Stomach smooth muscle (tissue), 2 donors: ENCODE results near the gene DHFR2.
"Not testable (repeated sequence)": the region's sequence is repeated elsewhere in the genome, so short reads cannot be mapped to it uniquely, and the experiment has no call there.

Experiments used
- H3K27ac ChIP-seq: one replicate; pipeline ENCODE4 v1.7.0; 2013; ENCODE audit warnings: mild to moderate bottlenecking, low read length, inconsistent platforms
- H3K27me3 ChIP-seq, 2 donors: one replicate each; pipeline ENCODE4 v1.7.0; 2013; ENCODE audit warnings: low read length in 2 of 2; ENCODE audit not compliant: insufficient read depth in 2 of 2, control insufficient read depth in 1 of 2
- H3K36me3 ChIP-seq, 2 donors: one replicate each; pipeline ENCODE4 v1.7.0; 2013; ENCODE audit warnings: low read length in 2 of 2; ENCODE audit not compliant: control insufficient read depth in 2 of 2, insufficient read depth in 2 of 2
- H3K4me1 ChIP-seq: one replicate; pipeline ENCODE4 v1.7.0; 2013; ENCODE audit warnings: low read length; ENCODE audit not compliant: control insufficient read depth, insufficient read depth
- H3K4me3 ChIP-seq, 2 donors: one replicate each; pipeline ENCODE4 v1.7.0; 2013; ENCODE audit warnings: low read length in 2 of 2
- H3K9ac ChIP-seq, 2 donors: one replicate each; pipeline ENCODE4 v1.7.0; 2013; ENCODE audit warnings: low read length in 2 of 2, mild to moderate bottlenecking in 1 of 2
- H3K9me3 ChIP-seq, 2 donors: one replicate each; pipeline ENCODE4 v1.7.0; 2013; ENCODE audit warnings: low read length in 2 of 2; ENCODE audit not compliant: control insufficient read depth in 2 of 2
- donor health status: healthy.
- donor health status: Pancreatic carcinoma.

Gene DHFR2

GRCh38 chr3:94083261-94083660 lies 20.5 kb upstream of the DHFR2 start:
- H3K9ac ChIP-seq: no peak overlapping the region
- H3K27me3 ChIP-seq: no peaks in the 10 kb centered on the region
- H3K4me1 ChIP-seq: no peaks in the 10 kb centered on the region
- H3K4me3 ChIP-seq: no peak overlapping the region
- no peaks in the 10 kb centered on the region for H3K9me3 ChIP-seq
- H3K36me3 ChIP-seq: peaks cover 10 to 20% of the 10 kb centered on the region in 2 donors
- H3K27ac ChIP-seq: no peak overlapping the region

- H3K27ac ChIP-seq: no peak overlapping the region
These were observed 19.7 kb upstream of the DHFR2 start for GRCh38 chr3:94082391-94082937.

GRCh38 chr3:94081884-94082283 lies 19.2 kb upstream of the DHFR2 start:
- Histone ChIP-seq H3K9ac (no peak overlapping the region), H3K36me3 (peaks cover 10 to 17% of the 10 kb centered on the region in 2 donors), H3K4me1 (no peaks in the 10 kb centered on the region), H3K27me3 (no peaks in the 10 kb centered on the region), H3K4me3 (no peak overlapping the region), H3K9me3 (no peaks in the 10 kb centered on the region), H3K27ac (no peak overlapping the region)

More at GRCh38 chr3:94082391-94082937, 19.7 kb upstream of the DHFR2 start:
- no peaks in the 10 kb centered on the region for H3K27me3 ChIP-seq
- no peak overlapping the region for H3K4me3 ChIP-seq
- H3K4me1 ChIP-seq: no peaks in the 10 kb centered on the region
- peaks cover 10 to 17% of the 10 kb centered on the region in 2 donors for H3K36me3 ChIP-seq
- H3K9ac ChIP-seq: no peak overlapping the region
- H3K9me3 ChIP-seq: no peaks in the 10 kb centered on the region

- not testable (repeated sequence) for H3K4me3 ChIP-seq, H3K27me3 ChIP-seq, H3K27ac ChIP-seq, H3K9ac ChIP-seq, H3K9me3 ChIP-seq, H3K4me1 ChIP-seq
- H3K36me3 ChIP-seq: peaks cover 14% of the 10 kb centered on the region in 2 donors
These were observed 17.8 kb upstream of the DHFR2 start for GRCh38 chr3:94080552-94080951.

GRCh38 chr3:94076055-94076454 lies 13.3 kb upstream of the DHFR2 start:
- no peaks in the 10 kb centered on the region for H3K9me3 ChIP-seq
- no peak overlapping the region for H3K9ac ChIP-seq
- no peak overlapping the region for H3K27ac ChIP-seq
- H3K4me1 ChIP-seq: no peaks in the 10 kb centered on the region
- no peak overlapping the region for H3K4me3 ChIP-seq
- H3K27me3 ChIP-seq: no peaks in the 10 kb centered on the region
- H3K36me3 ChIP-seq: peaks cover 0 to 10% of the 10 kb centered on the region in 2 donors

GRCh38 chr3:94071713-94072284 lies 9.1 kb upstream of the DHFR2 start:
- Histone ChIP-seq H3K27ac (no peak overlapping the region), H3K4me3 (no peak overlapping the region), H3K9me3 (no peaks in the 10 kb centered on the region), H3K36me3 (peaks cover 3 to 15% of the 10 kb centered on the region in 2 donors), H3K4me1 (no peaks in the 10 kb centered on the region), H3K27me3 (no peaks in the 10 kb centered on the region), H3K9ac (no peak overlapping the region)

- Histone ChIP-seq H3K4me3 (no peak overlapping the region), H3K4me1 (no peaks in the 10 kb centered on the region), H3K9me3 (no peaks in the 10 kb centered on the region), H3K27ac (no peak overlapping the region), H3K27me3 (no peaks in the 10 kb centered on the region), H3K9ac (no peak overlapping the region), H3K36me3 (peaks cover 5 to 9% of the 10 kb centered on the region in 2 donors)
These were observed 7.7 kb upstream of the DHFR2 start for GRCh38 chr3:94070341-94070911.

GRCh38 chr3:94069194-94069813 lies 6.6 kb upstream of the DHFR2 start:
- H3K4me3 ChIP-seq: no peak overlapping the region
- no peaks in the 10 kb centered on the region for H3K27me3 ChIP-seq
- H3K36me3 ChIP-seq: peaks cover 5 to 9% of the 10 kb centered on the region in 2 donors
- no peaks in the 10 kb centered on the region for H3K9me3 ChIP-seq
- no peak overlapping the region for H3K27ac ChIP-seq
- no peak overlapping the region for H3K9ac ChIP-seq
- no peaks in the 10 kb centered on the region for H3K4me1 ChIP-seq

- Histone ChIP-seq H3K27me3 (no peaks in the 10 kb centered on the region), H3K4me1 (peaks cover 7% of the 10 kb centered on the region), H3K9ac (no peak overlapping the region), H3K27ac (no peak overlapping the region), H3K9me3 (no peaks in the 10 kb centered on the region), H3K4me3 (no peak overlapping the region), H3K36me3 (peaks cover 5 to 7% of the 10 kb centered on the region in 2 donors)
These were observed 4.1 kb upstream of the DHFR2 start for GRCh38 chr3:94066506-94067500.

GRCh38 chr3:94065819-94066480 lies 3.2 kb upstream of the DHFR2 start:
- Histone ChIP-seq H3K4me3 (no peak overlapping the region), H3K9ac (no peak overlapping the region), H3K4me1 (peaks cover 7% of the 10 kb centered on the region), H3K9me3 (no peaks in the 10 kb centered on the region), H3K27me3 (no peaks in the 10 kb centered on the region), H3K27ac (no peak overlapping the region), H3K36me3 (peaks cover 5% of the 10 kb centered on the region in 2 donors)
